Trophoblast cell (in vitro differentiated cells and primary cell): ENCODE data around the gene RNLS.

Source experiments
- DNase-seq, 2 donors: peaks; one replicate each; pipeline ENCODE4 v3.0.0-alpha.2; 2016
- H2AFZ ChIP-seq: 2 replicates; pipeline ENCODE4 v1.6.1; 2013; ENCODE audit warnings: low read length, moderate library complexity, mild to moderate bottlenecking; ENCODE audit not compliant: insufficient read depth, poor library complexity
- H2AK5ac ChIP-seq: 2 replicates; pipeline ENCODE4 v1.6.1; 2013; ENCODE audit warnings: mild to moderate bottlenecking, low read length
- H2BK120ac ChIP-seq: 2 replicates; pipeline ENCODE4 v1.6.1; 2013; ENCODE audit warnings: low read length, mild to moderate bottlenecking, moderate library complexity; ENCODE audit not compliant: insufficient read depth, poor library complexity
- H2BK12ac ChIP-seq: 2 replicates; pipeline ENCODE4 v1.6.1; 2013; ENCODE audit warnings: mild to moderate bottlenecking, low read length, moderate library complexity
- H2BK5ac ChIP-seq: 2 replicates; pipeline ENCODE4 v1.6.1; 2013; ENCODE audit warnings: low read length, low read depth, moderate library complexity, mild to moderate bottlenecking; ENCODE audit not compliant: poor library complexity
- H3K14ac ChIP-seq: 2 replicates; pipeline ENCODE4 v1.6.1; 2013; ENCODE audit warnings: mild to moderate bottlenecking, low read length
- H3K18ac ChIP-seq: 2 replicates; pipeline ENCODE4 v1.6.1; 2013; ENCODE audit warnings: mild to moderate bottlenecking, low read length
- H3K23ac ChIP-seq: 2 replicates; pipeline ENCODE4 v1.6.1; 2013; ENCODE audit warnings: low read length
- H3K27ac ChIP-seq: 2 replicates; pipeline ENCODE4 v1.5.1; 2013; ENCODE audit warnings: low read depth, mild to moderate bottlenecking, inconsistent platforms, low read length, moderate library complexity
- H3K27me3 ChIP-seq: 2 replicates; pipeline ENCODE4 v1.6.1; 2013; ENCODE audit warnings: inconsistent platforms, mild to moderate bottlenecking, low read length, moderate library complexity; ENCODE audit not compliant: insufficient read depth
- H3K36me3 ChIP-seq, 2 experiments: 1 replicate in 1 of 2; 2 replicates in 1 of 2; pipeline ENCODE4 v1.6.1; 2013; ENCODE audit warnings: low read length in 2 of 2, mild to moderate bottlenecking in 2 of 2, moderate library complexity in 1 of 2; ENCODE audit not compliant: insufficient read depth in 2 of 2, control insufficient read depth in 1 of 2
- H3K4ac ChIP-seq: 2 replicates; pipeline ENCODE4 v1.6.1; 2013; ENCODE audit warnings: low read depth, mild to moderate bottlenecking, low read length, moderate library complexity
- H3K4me1 ChIP-seq, 2 experiments: 1 replicate in 1 of 2; 2 replicates in 1 of 2; pipeline ENCODE4 v1.6.1; 2013; ENCODE audit warnings: low read length in 2 of 2, mild to moderate bottlenecking in 2 of 2, moderate library complexity in 1 of 2; ENCODE audit not compliant: insufficient read depth in 2 of 2, control insufficient read depth in 1 of 2
- H3K4me2 ChIP-seq: 2 replicates; pipeline ENCODE4 v1.6.1; 2013; ENCODE audit warnings: inconsistent platforms, mild to moderate bottlenecking, low read length, moderate library complexity
- H3K4me3 ChIP-seq: 2 replicates; pipeline ENCODE4 v1.5.1; 2013; ENCODE audit warnings: mild to moderate bottlenecking, low read depth, low read length, inconsistent platforms
- H3K79me1 ChIP-seq: one replicate; pipeline ENCODE4 v1.6.1; 2013; ENCODE audit warnings: low read length
- H3K79me2 ChIP-seq: 2 replicates; pipeline ENCODE4 v1.6.1; 2013; ENCODE audit warnings: low read length, mild to moderate bottlenecking; ENCODE audit not compliant: control insufficient read depth, insufficient read depth, poor library complexity
- H3K9ac ChIP-seq: 2 replicates; pipeline ENCODE4 v1.6.1; 2013; ENCODE audit warnings: mild to moderate bottlenecking, low read length
- H3K9me3 ChIP-seq: 2 replicates; pipeline ENCODE4 v1.6.1; 2013; ENCODE audit warnings: low read depth, mild to moderate bottlenecking, control low read depth, inconsistent platforms, low read length; ENCODE audit not compliant: insufficient read depth
- H4K12ac ChIP-seq: 2 replicates; pipeline ENCODE4 v1.6.1; 2013; ENCODE audit warnings: low read depth, mild to moderate bottlenecking, low read length, moderate library complexity
- H4K8ac ChIP-seq: 2 replicates; pipeline ENCODE4 v1.6.1; 2013; ENCODE audit warnings: low read depth, mild to moderate bottlenecking, low read length, moderate library complexity
- H4K91ac ChIP-seq: one replicate; pipeline ENCODE4 v1.6.1; 2013; ENCODE audit warnings: low read depth, mild to moderate bottlenecking, low read length, moderate library complexity
- WGBS: extraction: QIAGEN DNeasy Blood & Tissue Kit; methylation state at CpG from one replicate; pipeline ENCODE4 v1.1.7; 2013; ENCODE audit warnings: missing lambda C conversion rate; ENCODE audit not compliant: insufficient read length, insufficient coverage; ENCODE audit errors: extremely low coverage; 5-methylcytosine and 5-hydroxymethylcytosine counted together

Gene RNLS

GRCh38 chr10:88244781-88245625 is 338.1 kb downstream of the RNLS start:
- peaks cover 0 to 9% of the 10 kb centered on the region in 2 experiments for H3K4me1 ChIP-seq
- H2BK12ac ChIP-seq, result no peak overlapping the region
- no peak overlapping the region for H3K4ac ChIP-seq
- H2AK5ac ChIP-seq, result no peak overlapping the region
- H3K36me3 ChIP-seq, result no peaks in the 10 kb centered on the region
- no peak overlapping the region for H4K91ac ChIP-seq
- H3K18ac ChIP-seq, result no peak overlapping the region
- peaks cover 1% of the 10 kb centered on the region for H3K9me3 ChIP-seq
- no peaks in the 10 kb centered on the region for H3K27me3 ChIP-seq
- no CpG with 5 or more reads among the region's 9 CpGs for WGBS
- H3K23ac ChIP-seq, result no peak overlapping the region
- H4K8ac ChIP-seq, result no peak overlapping the region
- H2AFZ ChIP-seq, result no peak overlapping the region
- H3K79me1 ChIP-seq, result no peaks in the 10 kb centered on the region
- H3K4me3 ChIP-seq, result no peak overlapping the region
- no peaks in the 10 kb centered on the region for H3K79me2 ChIP-seq
- no peak overlapping the region for H3K14ac ChIP-seq
- H2BK5ac ChIP-seq, result no peak overlapping the region
- no peak overlapping the region for H3K4me2 ChIP-seq
- H3K9ac ChIP-seq, result no peak overlapping the region
- no peak overlapping the region for H3K27ac ChIP-seq
- H2BK120ac ChIP-seq, result no peak overlapping the region
- H4K12ac ChIP-seq, result no peak overlapping the region
- no peak for DNase-seq

GRCh38 chr10:88243836-88244730 is 339.0 kb downstream of the RNLS start:
- Histone ChIP-seq H3K79me1 (no peaks in the 10 kb centered on the region), H4K8ac (no peak overlapping the region), H3K9ac (no peak overlapping the region), H3K14ac (no peak overlapping the region), H3K4me3 (no peak overlapping the region), H3K79me2 (no peaks in the 10 kb centered on the region), H3K27me3 (peaks cover under 1% of the 10 kb centered on the region), H2BK120ac (no peak overlapping the region), H2BK5ac (no peak overlapping the region), H3K4me1 (peaks cover 0 to 3% of the 10 kb centered on the region in 2 experiments), H3K4ac (no peak overlapping the region), H3K18ac (no peak overlapping the region), H2AK5ac (no peak overlapping the region), H3K23ac (no peak overlapping the region), H2BK12ac (no peak overlapping the region), H3K4me2 (no peak overlapping the region), H3K27ac (no peak overlapping the region), H3K9me3 (peaks cover 1% of the 10 kb centered on the region), H4K12ac (no peak overlapping the region), H3K36me3 (no peaks in the 10 kb centered on the region), H2AFZ (peak overlapping the region; percentile 8), H4K91ac (no peak overlapping the region)
- no peak for DNase-seq
- WGBS, result no CpG with 5 or more reads among the region's 12 CpGs

GRCh38 chr10:88243202-88243744 is 339.8 kb downstream of the RNLS start:
- no peak overlapping the region for H3K14ac ChIP-seq
- no peak overlapping the region for H4K12ac ChIP-seq
- H3K4ac ChIP-seq, result no peak overlapping the region
- H4K91ac ChIP-seq, result no peak overlapping the region
- no peak overlapping the region for H2BK5ac ChIP-seq
- no peak overlapping the region for H3K18ac ChIP-seq
- no peaks in the 10 kb centered on the region for H3K36me3 ChIP-seq
- no peaks in the 10 kb centered on the region for H3K4me1 ChIP-seq
- H2BK120ac ChIP-seq, result no peak overlapping the region
- no peak overlapping the region for H2AFZ ChIP-seq
- H3K79me1 ChIP-seq, result no peaks in the 10 kb centered on the region
- no peak overlapping the region for H4K8ac ChIP-seq
- H3K4me2 ChIP-seq, result no peak overlapping the region
- no peak overlapping the region for H3K23ac ChIP-seq
- no peak overlapping the region for H2BK12ac ChIP-seq
- H3K27ac ChIP-seq, result no peak overlapping the region
- H3K27me3 ChIP-seq, result peaks cover 3% of the 10 kb centered on the region
- H3K79me2 ChIP-seq, result no peaks in the 10 kb centered on the region
- WGBS, result no CpG with 5 or more reads among the region's 5 CpGs
- H3K9me3 ChIP-seq, result peaks cover 1% of the 10 kb centered on the region
- H3K4me3 ChIP-seq, result no peak overlapping the region
- DNase-seq, result no peak
- no peak overlapping the region for H3K9ac ChIP-seq
- no peak overlapping the region for H2AK5ac ChIP-seq

GRCh38 chr10:88241501-88241900 is 341.6 kb downstream of the RNLS start:
- no peaks in the 10 kb centered on the region for H3K4me1 ChIP-seq
- no peak overlapping the region for H3K4ac ChIP-seq
- H4K91ac ChIP-seq, result no peak overlapping the region
- H3K4me3 ChIP-seq, result no peak overlapping the region
- H2AFZ ChIP-seq, result no peak overlapping the region
- DNase-seq, result no peak
- no peak overlapping the region for H3K27ac ChIP-seq
- no peak overlapping the region for H2BK12ac ChIP-seq
- no peaks in the 10 kb centered on the region for H3K79me2 ChIP-seq
- no peak overlapping the region for H3K14ac ChIP-seq
- H2AK5ac ChIP-seq, result no peak overlapping the region
- H4K8ac ChIP-seq, result no peak overlapping the region
- H4K12ac ChIP-seq, result no peak overlapping the region
- H2BK120ac ChIP-seq, result no peak overlapping the region
- no peaks in the 10 kb centered on the region for H3K36me3 ChIP-seq
- H3K27me3 ChIP-seq, result peaks cover 5% of the 10 kb centered on the region
- H3K79me1 ChIP-seq, result no peaks in the 10 kb centered on the region
- H3K23ac ChIP-seq, result no peak overlapping the region
- no peak overlapping the region for H3K4me2 ChIP-seq
- WGBS, result no CpG with 5 or more reads among the region's 1 CpG
- no peak overlapping the region for H2BK5ac ChIP-seq
- H3K9ac ChIP-seq, result no peak overlapping the region
- no peak overlapping the region for H3K18ac ChIP-seq
- H3K9me3 ChIP-seq, result peaks cover 1% of the 10 kb centered on the region
